Tibial nerve (tissue), 4 donors: ENCODE results near the gene SRSF5.

ENCODE experiments used
- EP300 ChIP-seq, 2 donors: sonication (generic); formaldehyde crosslinking; IDR thresholded peaks; one replicate each; pipeline ENCODE4 v1.6.1; 2017; ENCODE audit warnings: antibody characterized with exemption in 2 of 2, mild to moderate bottlenecking in 1 of 2
- TF ChIP-seq, protein P1 (sequence below), 5 experiments: fragments of 200-600 bp in 3 of 5; fragments of 450-650 bp in 2 of 5; sonication (generic) in 3 of 5; IDR thresholded peaks; one replicate each; pipeline ENCODE4 v1.5.1; 2016 to 2019; ENCODE audit warnings: antibody characterized with exemption in 5 of 5, mild to moderate bottlenecking in 3 of 5, moderate library complexity in 2 of 5

DNA sequence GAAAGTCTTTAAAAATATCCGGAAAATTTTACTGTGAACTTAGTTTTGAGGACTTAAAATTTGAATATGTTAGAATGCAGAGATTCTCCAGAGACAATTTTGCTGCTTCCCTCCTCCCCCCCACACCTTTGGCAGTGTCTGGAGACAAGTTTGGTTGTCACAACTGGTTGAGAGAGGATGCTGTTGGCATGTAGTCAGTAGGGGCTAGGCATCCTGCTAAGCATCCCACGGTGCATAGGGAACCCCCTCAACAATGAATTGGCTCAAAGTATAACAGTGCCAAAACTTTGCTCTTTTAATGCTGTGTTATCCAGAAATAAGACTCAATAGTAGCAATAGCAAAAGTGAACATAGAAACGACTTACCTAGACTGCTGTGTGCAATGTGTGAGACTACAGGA is 3.6 kb downstream of the SRSF5 start:
- TF ChIP-seq, protein P1, sequence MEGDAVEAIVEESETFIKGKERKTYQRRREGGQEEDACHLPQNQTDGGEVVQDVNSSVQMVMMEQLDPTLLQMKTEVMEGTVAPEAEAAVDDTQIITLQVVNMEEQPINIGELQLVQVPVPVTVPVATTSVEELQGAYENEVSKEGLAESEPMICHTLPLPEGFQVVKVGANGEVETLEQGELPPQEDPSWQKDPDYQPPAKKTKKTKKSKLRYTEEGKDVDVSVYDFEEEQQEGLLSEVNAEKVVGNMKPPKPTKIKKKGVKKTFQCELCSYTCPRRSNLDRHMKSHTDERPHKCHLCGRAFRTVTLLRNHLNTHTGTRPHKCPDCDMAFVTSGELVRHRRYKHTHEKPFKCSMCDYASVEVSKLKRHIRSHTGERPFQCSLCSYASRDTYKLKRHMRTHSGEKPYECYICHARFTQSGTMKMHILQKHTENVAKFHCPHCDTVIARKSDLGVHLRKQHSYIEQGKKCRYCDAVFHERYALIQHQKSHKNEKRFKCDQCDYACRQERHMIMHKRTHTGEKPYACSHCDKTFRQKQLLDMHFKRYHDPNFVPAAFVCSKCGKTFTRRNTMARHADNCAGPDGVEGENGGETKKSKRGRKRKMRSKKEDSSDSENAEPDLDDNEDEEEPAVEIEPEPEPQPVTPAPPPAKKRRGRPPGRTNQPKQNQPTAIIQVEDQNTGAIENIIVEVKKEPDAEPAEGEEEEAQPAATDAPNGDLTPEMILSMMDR (IDR thresholded peaks at IDR 0.05) = no peak
- no peak for TF ChIP-seq EP300 (IDR thresholded peaks at IDR 0.05)
